H1 (cell line): Measurements from ENCODE around the gene POLDIP3. TPM values are rescaled to one million over a fixed set of nuclear protein-coding genes. Genes with fewer than 3 reads are reported as not detected.

Experiments
- CTCF ChIA-PET: fragments of 300-600 bp; sonication (Branson Sonifier 250); formaldehyde crosslinking; loops from one replicate; lab custom pipeline; 2021; ENCODE audit not compliant: partially characterized antibody; lab: Charles Lee
- POLR2A ChIA-PET: fragments of 300-600 bp; sonication (Branson Sonifier 250); formaldehyde crosslinking; loops from one replicate; lab custom pipeline; 2021; ENCODE audit warnings: inconsistent platforms; ENCODE audit not compliant: partially characterized antibody; lab: Charles Lee
- DNase-seq, 2 experiments: peaks; one replicate each; pipeline versions ENCODE4 v3.0.0 to v3.0.0-alpha.2; 2010 to 2022; ENCODE audit warnings: low spot score in 2 of 2, low read depth in 1 of 2, mixed read lengths in 1 of 2
- FAIRE-seq: peaks from 2 replicates; lab custom pipeline; 2011; peaks lifted over from hg19 to GRCh38; lab: Jason Lieb, UNC
- H2AFZ ChIP-seq: 2 replicates; pipeline ENCODE4 v1.8.1; 2012; ENCODE audit warnings: low read length, inconsistent platforms
- H2AK5ac ChIP-seq: 2 replicates; pipeline ENCODE4 v1.6.1; 2013; ENCODE audit warnings: low read depth, low read length
- H2BK120ac ChIP-seq: replicated peaks from 2 replicates; pipeline ENCODE3; 2013; ENCODE audit warnings: low read depth, low read length, inconsistent platforms
- H2BK12ac ChIP-seq: 2 replicates; pipeline ENCODE4 v1.6.1; 2013; ENCODE audit warnings: low read depth, low read length
- H2BK15ac ChIP-seq: 2 replicates; pipeline ENCODE4 v1.6.1; 2013; ENCODE audit warnings: low read length
- H2BK20ac ChIP-seq: 2 replicates; pipeline ENCODE4 v1.6.1; 2013; ENCODE audit warnings: low read length
- H2BK5ac ChIP-seq: 2 replicates; pipeline ENCODE4 v1.6.1; 2013; ENCODE audit warnings: low read depth, low read length
- H3K14ac ChIP-seq: 2 replicates; pipeline ENCODE4 v1.6.1; 2013; ENCODE audit warnings: inconsistent platforms; ENCODE audit not compliant: insufficient read length
- H3K18ac ChIP-seq: 2 replicates; pipeline ENCODE4 v1.6.1; 2013; ENCODE audit warnings: low read length; ENCODE audit errors: extremely low read depth
- H3K23ac ChIP-seq: 2 replicates; pipeline ENCODE4 v1.6.1; 2013; ENCODE audit warnings: inconsistent platforms; ENCODE audit not compliant: insufficient read length
- H3K23me2 ChIP-seq: 2 replicates; pipeline ENCODE4 v1.6.1; 2013; ENCODE audit warnings: low read depth, low read length
- H3K27ac ChIP-seq: 2 replicates; pipeline ENCODE4 v1.6.1; 2011; ENCODE audit warnings: low read depth, low read length, inconsistent platforms
- H3K27me3 ChIP-seq, 4 experiments: replicated peaks in 1 of 4; 1 replicate in 1 of 4; 2 replicates in 3 of 4; pipeline versions ENCODE4 v1.6.1 to v1.8.1; 2011 to 2013; ENCODE audit warnings: low read length in 3 of 4, mild to moderate bottlenecking in 3 of 4, inconsistent platforms in 2 of 4, mixed read lengths in 2 of 4, moderate library complexity in 1 of 4; ENCODE audit not compliant: control insufficient read depth in 3 of 4, insufficient read depth in 3 of 4; ENCODE audit errors: extremely low read depth in 1 of 4
- H3K36me3 ChIP-seq, 4 experiments: 2 replicates each; pipeline versions ENCODE4 v1.6.1 to v1.8.1; 2011 to 2013; ENCODE audit warnings: mild to moderate bottlenecking in 4 of 4, low read length in 3 of 4, moderate library complexity in 2 of 4, control low read depth in 1 of 4, inconsistent platforms in 1 of 4; ENCODE audit not compliant: insufficient read depth in 4 of 4, control insufficient read depth in 2 of 4
- H3K4ac ChIP-seq: replicated peaks from 2 replicates; pipeline ENCODE3; 2013; ENCODE audit warnings: low read length, low read depth, mixed read lengths, inconsistent platforms; ENCODE audit not compliant: insufficient read length
- H3K4me1 ChIP-seq, 4 experiments: replicated peaks in 1 of 4; 1 replicate in 1 of 4; 2 replicates in 3 of 4; pipeline versions ENCODE4 v1.6.1 to v1.8.1; 2011 to 2013; ENCODE audit warnings: low read length in 3 of 4, inconsistent platforms in 2 of 4, mixed read lengths in 1 of 4; ENCODE audit not compliant: insufficient read depth in 4 of 4, control insufficient read depth in 3 of 4
- H3K4me2 ChIP-seq, 2 experiments: 2 replicates each; pipeline versions ENCODE4 v1.6.1 to v1.8.1; 2011 to 2013; ENCODE audit warnings: low read depth in 2 of 2, low read length in 2 of 2, control low read depth in 1 of 2, inconsistent platforms in 1 of 2, mild to moderate bottlenecking in 1 of 2; ENCODE audit not compliant: insufficient read depth in 1 of 2
- H3K4me3 ChIP-seq, 4 experiments: fragments of 200-600, 300-600 bp in 1 of 4; sonication (generic), shearing (Covaris generic), sonication (Bioruptor Twin) in 1 of 4; 2 replicates each; pipeline versions ENCODE4 v1.5.1 to v1.8.1; 2011 to 2016; ENCODE audit warnings: low read length in 4 of 4, low read depth in 3 of 4, control low read depth in 2 of 4, inconsistent platforms in 2 of 4, mild to moderate bottlenecking in 2 of 4, mixed read lengths in 1 of 4, moderate library complexity in 1 of 4; ENCODE audit not compliant: insufficient read depth in 2 of 4; ENCODE audit errors: extremely low read depth in 1 of 4
- H3K56ac ChIP-seq: replicated peaks from 2 replicates; pipeline ENCODE3; 2013; ENCODE audit warnings: low read depth, mild to moderate bottlenecking, mixed read lengths, low read length, inconsistent platforms; ENCODE audit not compliant: insufficient read length
- H3K79me1 ChIP-seq: 2 replicates; pipeline ENCODE4 v1.6.1; 2013; ENCODE audit warnings: low read depth, low read length, control low read depth
- H3K79me2 ChIP-seq, 2 experiments: 2 replicates each; pipeline versions ENCODE4 v1.6.1 to v1.8.1; 2012 to 2013; ENCODE audit warnings: low read length in 2 of 2, mild to moderate bottlenecking in 2 of 2, inconsistent platforms in 1 of 2; ENCODE audit not compliant: insufficient read depth in 2 of 2, control insufficient read depth in 1 of 2
- H3K9ac ChIP-seq, 4 experiments: replicated peaks in 1 of 4; 1 replicate in 1 of 4; 2 replicates in 3 of 4; pipeline versions ENCODE4 v1.6.1 to v1.8.1; 2011 to 2013; ENCODE audit warnings: low read depth in 3 of 4, low read length in 3 of 4, control low read depth in 2 of 4, mild to moderate bottlenecking in 2 of 4, moderate library complexity in 2 of 4, inconsistent platforms in 1 of 4; ENCODE audit errors: extremely low read depth in 1 of 4
- H3K9me3 ChIP-seq, 2 experiments: 2 replicates each; pipeline versions ENCODE4 v1.6.1 to v1.8.1; 2012 to 2013; ENCODE audit warnings: mild to moderate bottlenecking in 2 of 2, moderate library complexity in 2 of 2, control low read depth in 1 of 2, inconsistent platforms in 1 of 2, low read depth in 1 of 2, low read length in 1 of 2, mixed read lengths in 1 of 2; ENCODE audit not compliant: insufficient read depth in 2 of 2
- H4K20me1 ChIP-seq, 2 experiments: replicated peaks in 1 of 2; 2 replicates each; pipeline versions ENCODE3 to v1.8.1; 2011 to 2013; ENCODE audit warnings: inconsistent platforms in 2 of 2, low read length in 2 of 2, mild to moderate bottlenecking in 1 of 2; ENCODE audit not compliant: insufficient read depth in 2 of 2, control insufficient read depth in 1 of 2
- H4K5ac ChIP-seq: 2 replicates; pipeline ENCODE4 v1.6.1; 2013; ENCODE audit warnings: low read length, low read depth, mixed read lengths, inconsistent platforms; ENCODE audit not compliant: insufficient read length
- H4K8ac ChIP-seq: 2 replicates; pipeline ENCODE4 v1.8.0; 2013; ENCODE audit warnings: mild to moderate bottlenecking, moderate library complexity, low read length, inconsistent platforms; ENCODE audit not compliant: insufficient read depth; ENCODE audit errors: extremely low read depth
- H4K91ac ChIP-seq: replicated peaks from 2 replicates; pipeline ENCODE3; 2013; ENCODE audit warnings: low read length, mixed read lengths, inconsistent platforms; ENCODE audit not compliant: insufficient read length
- CHD2 ChIP-seq: IDR thresholded peaks from 2 replicates; pipeline ENCODE4 v1.6.1; 2012; ENCODE audit warnings: low read length, improper control_type of control experiment
- CTBP2 ChIP-seq: IDR thresholded peaks from 2 replicates; pipeline ENCODE4 v1.7.0; 2011; ENCODE audit warnings: borderline replicate concordance, mild to moderate bottlenecking, moderate library complexity, mixed read lengths, low read length; ENCODE audit not compliant: insufficient read depth, insufficient read length
- SUZ12 ChIP-seq: fragments of 200-600 bp; sonication (generic); IDR thresholded peaks from 2 replicates; pipeline ENCODE4 v1.6.1; 2012; ENCODE audit warnings: mild to moderate bottlenecking, inconsistent platforms, low read length, moderate library complexity, mixed read lengths
- TAF7 ChIP-seq: optimal IDR thresholded peaks from 2 replicates; pipeline ENCODE3; 2011; ENCODE audit warnings: low read depth, mild to moderate bottlenecking, inconsistent platforms, low read length, moderate library complexity, borderline replicate concordance
- WGBS, 2 experiments: shearing (Covaris generic) in 1 of 2; methylation state at CpG; one replicate each; pipeline versions ENCODE4 v1.1.6 to v1.1.7; 2013 to 2015; ENCODE audit warnings: low lambda C conversion rate in 2 of 2, mixed read lengths in 2 of 2, inconsistent platforms in 1 of 2, low coverage in 1 of 2, missing lambda C conversion rate in 1 of 2; ENCODE audit not compliant: insufficient replicate concordance in 2 of 2, insufficient coverage in 1 of 2, insufficient read length in 1 of 2; ENCODE audit errors: extremely low coverage in 1 of 2, missing lambda C conversion rate in 1 of 2; 5-methylcytosine and 5-hydroxymethylcytosine counted together
- polyA plus RNA-seq, 7 experiments: library from polyadenylated mRNA; depleted of rRNA in 3 of 7; stranded (reverse) in 5 of 7; unstranded in 2 of 7; fragments of >200 nt in 5 of 7; fragments of 200-250 nt in 2 of 7; gene quantifications; 1 replicate in 5 of 7; 2 replicates in 1 of 7; 4 replicates in 1 of 7; pipeline versions ENCODE4 v1.2.1 to v1.2.3, GENCODE V29; 2011 to 2013; ENCODE audit warnings: missing spikeins in 2 of 7, mixed read lengths in 2 of 7
- total RNA-seq: library from RNA; stranded (reverse); fragmentation: NEBNext Ultra II Directional; extraction: Animal tissue kit (Norgen Biotek cat#: 25700); gene quantifications from 2 replicates; pipeline ENCODE4 v1.2.1, GENCODE V29; 2021

POLDIP3 gene
- total and polyA plus RNA-seq, 2 of the 8 experiments (the other 6 are each of a cell fraction or from before 2014, with no cell fraction given): 43.5 to 84.6 TPM

DNA sequence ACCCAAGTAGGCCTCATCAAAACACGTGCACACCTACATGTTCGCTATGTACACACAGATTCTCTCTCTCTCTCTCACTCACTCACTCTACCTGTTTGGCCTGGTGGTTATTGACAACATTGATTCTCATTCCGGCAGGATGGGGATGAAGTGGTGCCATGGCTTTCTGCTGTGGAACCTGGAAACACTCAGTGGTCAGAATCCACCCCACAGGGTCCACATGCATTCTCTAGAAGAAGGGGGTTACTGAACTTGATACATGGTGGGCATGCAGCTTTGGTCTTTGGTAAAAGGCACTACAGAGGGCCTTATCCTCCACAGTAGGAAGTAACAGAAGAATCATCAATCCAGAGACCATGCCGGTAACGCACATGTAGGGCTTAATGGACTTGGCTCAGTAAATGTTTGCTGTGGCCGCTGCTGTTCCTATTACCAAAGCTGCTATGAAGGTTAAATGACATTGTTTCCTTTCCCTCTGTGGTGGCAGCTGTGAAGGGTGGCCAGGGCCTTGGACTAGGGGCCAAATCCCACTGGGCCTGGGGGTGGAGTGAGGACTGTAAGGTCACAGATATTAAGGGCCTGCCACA, 12.7 kb downstream of the POLDIP3 start:
- no peaks in the 10 kb centered on the region for H3K4me1 ChIP-seq
- no peak overlapping the region for H3K4me2 ChIP-seq
- no peak overlapping the region for H4K5ac ChIP-seq
- no peak for DNase-seq
- H3K27me3 ChIP-seq: no peaks in the 10 kb centered on the region
- H4K91ac ChIP-seq: no peak overlapping the region
- H2BK15ac ChIP-seq: no peak overlapping the region
- H4K8ac ChIP-seq: no peak overlapping the region
- no peak overlapping the region for H2BK120ac ChIP-seq
- H3K9ac ChIP-seq: no peak overlapping the region
- TF ChIP-seq SUZ12: no peak
- no peak for TF ChIP-seq CHD2
- no peak for TF ChIP-seq TAF7
- TF ChIP-seq CTBP2: no peak
- POLR2A ChIA-PET: interaction anchor here (0.9 to 28.3 kb wide), 3 partner anchors 8 to 16 kb away, joined by 3 to 399 read pairs (median 4); partner anchors contain the start of gene POLDIP3
- H2BK20ac ChIP-seq: no peak overlapping the region
- H3K79me1 ChIP-seq: peaks cover 14% of the 10 kb centered on the region
- no peak overlapping the region for H3K4ac ChIP-seq
- CTCF ChIA-PET: interaction anchor here (1.0 kb wide), 1 partner anchor 661 kb away, joined by 3 read pairs; no protein-coding TSS in a partner anchor
- WGBS, 2 experiments: 95% methylated on average over 6 of the region's 6 CpGs; no CpG with 5 or more reads in 1 of the 2 experiments
- no peak overlapping the region for H2AFZ ChIP-seq
- no peak overlapping the region for H2AK5ac ChIP-seq
- H3K18ac ChIP-seq: no peak overlapping the region
- no peak for FAIRE-seq
- no peak overlapping the region for H3K27ac ChIP-seq
- H3K4me3 ChIP-seq: no peak overlapping the region
- H3K23me2 ChIP-seq: no peaks in the 10 kb centered on the region
- no peak overlapping the region for H2BK5ac ChIP-seq
- peaks cover 0 to under 1% of the 10 kb centered on the region in 2 experiments; a peak in 1 of 4 replicates for H3K9me3 ChIP-seq
- peaks cover 15 to 28% of the 10 kb centered on the region in 2 experiments for H4K20me1 ChIP-seq
- H3K14ac ChIP-seq: no peak overlapping the region
- no peak overlapping the region for H2BK12ac ChIP-seq
- no peak overlapping the region for H3K56ac ChIP-seq
- peaks cover 22 to 60% (median 46%) of the 10 kb centered on the region in 4 experiments for H3K36me3 ChIP-seq
- H3K79me2 ChIP-seq: peaks cover 10 to 58% of the 10 kb centered on the region in 2 experiments
- H3K23ac ChIP-seq: no peak overlapping the region
